CD4-positive, alpha-beta T cell (primary cell): Measurements from ENCODE around the gene CTTNBP2NL. TPM values are rescaled to one million over a fixed set of nuclear protein-coding genes. Genes with fewer than 3 reads are reported as not detected.
"Not testable (repeated sequence)": the region's sequence is repeated elsewhere in the genome, so short reads cannot be mapped to it uniquely, and the experiment has no call there.

Source experiments
- ATAC-seq: fragments of 200-7000 bp; cut with Tn5 transposase; one replicate; pipeline ENCODE4 v1.10.0; 2022; ENCODE audit warnings: mild to moderate bottlenecking; ENCODE audit not compliant: poor library complexity
- CTCF ChIA-PET: fragments of 350-600 bp; sonication (Branson Sonifier 250); formaldehyde crosslinking; loops from one replicate; lab custom pipeline; 2021; ENCODE audit warnings: antibody characterized with exemption, inconsistent platforms; lab: Charles Lee
- POLR2A ChIA-PET: fragments of 350-600 bp; sonication (Branson Sonifier 250); formaldehyde crosslinking; loops from one replicate; lab custom pipeline; 2021; ENCODE audit warnings: antibody characterized with exemption, inconsistent platforms; lab: Charles Lee
- DNase-seq, 14 experiments: peaks; one replicate each; pipeline ENCODE4 v3.0.0-alpha.2; 2013 to 2020; ENCODE audit warnings: mixed read lengths in 2 of 14
- H3K27ac ChIP-seq, 2 donors: one replicate each; pipeline versions ENCODE4 v1.5.1 to v1.7.0; 2013; ENCODE audit warnings: low read length in 2 of 2, low read depth in 1 of 2, mild to moderate bottlenecking in 1 of 2
- H3K27me3 ChIP-seq, 2 experiments: 1 replicate in 1 of 2; 2 replicates in 1 of 2; pipeline versions ENCODE4 v1.6.1 to v1.7.0; 2013; ENCODE audit warnings: low read length in 2 of 2, control low read depth in 1 of 2, mild to moderate bottlenecking in 1 of 2, moderate library complexity in 1 of 2; ENCODE audit not compliant: insufficient read depth in 2 of 2, control insufficient read depth in 1 of 2
- H3K36me3 ChIP-seq: one replicate; pipeline ENCODE4 v1.6.1; 2013; ENCODE audit warnings: low read length, control low read depth; ENCODE audit not compliant: insufficient read depth
- H3K4me1 ChIP-seq: one replicate; pipeline ENCODE4 v1.6.1; 2013; ENCODE audit warnings: low read length, control low read depth; ENCODE audit not compliant: insufficient read depth
- H3K4me3 ChIP-seq: one replicate; pipeline ENCODE4 v1.5.1; 2013; ENCODE audit warnings: mild to moderate bottlenecking, low read length, moderate library complexity
- H3K9me3 ChIP-seq, 2 experiments: 1 replicate in 1 of 2; 2 replicates in 1 of 2; pipeline versions ENCODE4 v1.6.1 to v1.7.0; 2013; ENCODE audit warnings: low read length in 2 of 2, mild to moderate bottlenecking in 2 of 2, control low read depth in 1 of 2, moderate library complexity in 1 of 2; ENCODE audit not compliant: control insufficient read depth in 1 of 2, insufficient read depth in 1 of 2
- H3K27ac Mint-ChIP-seq: one replicate; pipeline ENCODE4 v1.8.0; 2020; ENCODE audit warnings: mixed read lengths
- H3K27me3 Mint-ChIP-seq: one replicate; pipeline ENCODE4 v1.8.0; 2021; ENCODE audit warnings: mixed read lengths
- H3K36me3 Mint-ChIP-seq: one replicate; pipeline ENCODE4 v1.8.0; 2021; ENCODE audit warnings: low read depth, mixed read lengths
- H3K4me1 Mint-ChIP-seq: one replicate; pipeline ENCODE4 v1.8.0; 2021; ENCODE audit warnings: low read depth, mixed read lengths
- H3K4me3 Mint-ChIP-seq: one replicate; pipeline ENCODE4 v1.8.0; 2020; ENCODE audit warnings: mild to moderate bottlenecking, mixed read lengths
- H3K9me3 Mint-ChIP-seq: one replicate; pipeline ENCODE4 v1.8.0; 2020; ENCODE audit warnings: mixed read lengths
- CTCF ChIP-seq: fragments of 200-600 bp; IDR thresholded peaks from one replicate; pipeline ENCODE4 v1.8.0; 2022; ENCODE audit warnings: antibody characterized with exemption, mild to moderate bottlenecking
- intact Hi-C, 2 experiments: fragments of 100-400 bp; cut with DNase I in 1 of 2; cut with micrococcal nuclease in 1 of 2; formaldehyde crosslinking; loops; one replicate each; pipeline versions ENCODE4 v1.15.1 to v1.9.0; 2023 to 2025; cut with DNase I, micrococcal nuclease
- total RNA-seq, 174 experiments: library from RNA in 2 of 174; stranded (reverse) in 2 of 174; gene quantifications; one replicate each; pipeline ENCODE4 v1.2.3 and lab custom pipeline; 2021 to 2026

The CTTNBP2NL gene
- total RNA-seq, 2 experiments from 2014 or later = 0.14 to 0.25 TPM

GRCh38 chr1:112449630-112449983, 53.6 kb downstream of the CTTNBP2NL start:
- H3K27ac Mint-ChIP-seq = no peak overlapping the region
- H3K36me3 Mint-ChIP-seq = no peaks in the 10 kb centered on the region
- Histone ChIP-seq H3K36me3 (no peaks in the 10 kb centered on the region), H3K9me3 (no peaks in the 10 kb centered on the region), H3K27me3 (no peaks in the 10 kb centered on the region), H3K4me3 (no peak overlapping the region), H3K4me1 (no peaks in the 10 kb centered on the region), H3K27ac (no peak overlapping the region)
- no peaks in the 10 kb centered on the region for H3K9me3 Mint-ChIP-seq
- H3K4me1 Mint-ChIP-seq = no peaks in the 10 kb centered on the region
- no peak for TF ChIP-seq CTCF
- no peak for ATAC-seq
- intact Hi-C loops = no loop called here
- ChIA-PET CTCF (interaction anchor here (1.1 kb wide), 1 partner anchor 15 kb away, joined by 3 read pairs; no protein-coding TSS in a partner anchor), POLR2A (no interaction called here)
- H3K27me3 Mint-ChIP-seq = no peaks in the 10 kb centered on the region
- no peak for DNase-seq
- no peak overlapping the region for H3K4me3 Mint-ChIP-seq

GRCh38 chr1:112450773-112451172, 54.8 kb downstream of the CTTNBP2NL start:
- Histone ChIP-seq H3K27ac (no peak overlapping the region), H3K4me1 (no peaks in the 10 kb centered on the region), H3K36me3 (no peaks in the 10 kb centered on the region), H3K27me3 (no peaks in the 10 kb centered on the region), H3K4me3 (no peak overlapping the region), H3K9me3 (no peaks in the 10 kb centered on the region)
- intact Hi-C loops = no loop called here
- no peak for DNase-seq
- H3K4me3 Mint-ChIP-seq = no peak overlapping the region
- H3K27ac Mint-ChIP-seq = no peak overlapping the region
- ChIA-PET POLR2A (no interaction called here), CTCF (interaction anchor here (0.7 to 1.1 kb wide), 2 partner anchors 16 to 636 kb away, joined by 3 read pairs; no protein-coding TSS in a partner anchor)
- H3K4me1 Mint-ChIP-seq = no peaks in the 10 kb centered on the region
- no peaks in the 10 kb centered on the region for H3K9me3 Mint-ChIP-seq
- no peak for ATAC-seq
- no peaks in the 10 kb centered on the region for H3K27me3 Mint-ChIP-seq
- no peaks in the 10 kb centered on the region for H3K36me3 Mint-ChIP-seq
- TF ChIP-seq CTCF = no peak

GRCh38 chr1:112451301-112451700, 55.3 kb downstream of the CTTNBP2NL start:
- H3K27me3 ChIP-seq, H3K4me3 ChIP-seq, H3K9me3 ChIP-seq, H3K9me3 Mint-ChIP-seq, DNase-seq, ATAC-seq, H3K4me1 ChIP-seq, POLR2A ChIA-PET, H3K36me3 Mint-ChIP-seq, H3K27ac Mint-ChIP-seq, H3K4me1 Mint-ChIP-seq, H3K36me3 ChIP-seq, intact Hi-C loops, H3K27me3 Mint-ChIP-seq, H3K4me3 Mint-ChIP-seq, H3K27ac ChIP-seq, CTCF ChIA-PET: not testable (repeated sequence)

GRCh38 chr1:112453876-112454275, 57.9 kb downstream of the CTTNBP2NL start:
- ChIA-PET POLR2A (no interaction called here), CTCF (interaction anchor here (1.3 kb wide), 1 partner anchor 12 kb away, joined by 3 read pairs; no protein-coding TSS in a partner anchor)
- Histone ChIP-seq H3K27me3 (no peaks in the 10 kb centered on the region), H3K27ac (no peak overlapping the region), H3K4me3 (no peak overlapping the region), H3K4me1 (no peaks in the 10 kb centered on the region), H3K36me3 (no peaks in the 10 kb centered on the region), H3K9me3 (no peaks in the 10 kb centered on the region)
- DNase-seq (no peak), ATAC-seq (no peak)
- Mint-ChIP-seq H3K36me3 (no peaks in the 10 kb centered on the region), H3K27ac (no peak overlapping the region), H3K4me3 (no peak overlapping the region), H3K4me1 (no peaks in the 10 kb centered on the region), H3K27me3 (no peaks in the 10 kb centered on the region), H3K9me3 (no peaks in the 10 kb centered on the region)
- intact Hi-C loops = no loop called here
- no peak for TF ChIP-seq CTCF
